OCI-LY3 (cell line): ENCODE data around the gene KIF1B.

ENCODE experiments used
- H2AFZ ChIP-seq: fragments of 200-600, 300-600 bp; shearing (Covaris generic); 2 replicates; pipeline ENCODE4 v1.6.0; 2014; ENCODE audit warnings: antibody characterized with exemption, low read depth, low read length
- H3K27ac ChIP-seq: fragments of 200-600, 300-600 bp; sonication (generic); 2 replicates; pipeline ENCODE4 v1.5.1; 2014; ENCODE audit warnings: mild to moderate bottlenecking, low read length, moderate library complexity, mixed read lengths
- H3K27me3 ChIP-seq: fragments of 200-600, 300-600 bp; sonication (generic); 2 replicates; pipeline ENCODE4 v1.6.1; 2014; ENCODE audit warnings: low read depth, low read length, mixed read lengths
- H3K36me3 ChIP-seq: fragments of 200-600, 300-600 bp; sonication (generic); replicated peaks from 2 replicates; pipeline ENCODE3; 2014; ENCODE audit warnings: low read depth, low read length, mixed read lengths
- H3K4me1 ChIP-seq: fragments of 300-600, 200-600 bp; sonication (generic); 2 replicates; pipeline ENCODE4 v1.6.1; 2014; ENCODE audit warnings: low read length, mixed read lengths
- H3K4me2 ChIP-seq: fragments of 200-600, 300-600 bp; sonication (generic); 2 replicates; pipeline ENCODE4 v1.6.1; 2014; ENCODE audit warnings: low read length, mixed read lengths
- H3K4me3 ChIP-seq: fragments of 300-600, 200-600 bp; sonication (generic); 2 replicates; pipeline ENCODE4 v1.5.1; 2014; ENCODE audit warnings: antibody characterized with exemption, mild to moderate bottlenecking, low read length, moderate library complexity
- H3K79me2 ChIP-seq: fragments of 300-600, 200-600 bp; shearing (Covaris generic); 2 replicates; pipeline ENCODE4 v1.6.1; 2014; ENCODE audit warnings: mild to moderate bottlenecking, low read length, mixed read lengths
- H3K9ac ChIP-seq: fragments of 300-600, 200-600 bp; shearing (Covaris generic); 2 replicates; pipeline ENCODE4 v1.6.0; 2014; ENCODE audit warnings: mild to moderate bottlenecking, low read length, moderate library complexity
- H3K9me3 ChIP-seq: fragments of 200-600, 300-600 bp; shearing (Covaris generic); 2 replicates; pipeline ENCODE4 v1.6.1; 2014; ENCODE audit warnings: low read length, mixed read lengths; ENCODE audit not compliant: insufficient read depth
- H4K20me1 ChIP-seq: fragments of 200-600, 300-600 bp; sonication (generic); 2 replicates; pipeline ENCODE4 v1.6.1; 2016; ENCODE audit warnings: low read length, mixed read lengths; ENCODE audit not compliant: insufficient read depth
- EZH2phosphoT487 ChIP-seq: fragments of 200-600 bp; shearing (Covaris generic); IDR thresholded peaks from 2 replicates; pipeline ENCODE4 v1.6.1; 2018; ENCODE audit warnings: antibody characterized with exemption, mixed run types, low read depth
- TF ChIP-seq, protein P1 (sequence below): fragments of 200-600, 300-600 bp; sonication (generic); IDR thresholded peaks from 2 replicates; pipeline ENCODE4 v1.5.1; 2014; ENCODE audit warnings: antibody characterized with exemption, low read length, low read depth

KIF1B gene

DNA sequence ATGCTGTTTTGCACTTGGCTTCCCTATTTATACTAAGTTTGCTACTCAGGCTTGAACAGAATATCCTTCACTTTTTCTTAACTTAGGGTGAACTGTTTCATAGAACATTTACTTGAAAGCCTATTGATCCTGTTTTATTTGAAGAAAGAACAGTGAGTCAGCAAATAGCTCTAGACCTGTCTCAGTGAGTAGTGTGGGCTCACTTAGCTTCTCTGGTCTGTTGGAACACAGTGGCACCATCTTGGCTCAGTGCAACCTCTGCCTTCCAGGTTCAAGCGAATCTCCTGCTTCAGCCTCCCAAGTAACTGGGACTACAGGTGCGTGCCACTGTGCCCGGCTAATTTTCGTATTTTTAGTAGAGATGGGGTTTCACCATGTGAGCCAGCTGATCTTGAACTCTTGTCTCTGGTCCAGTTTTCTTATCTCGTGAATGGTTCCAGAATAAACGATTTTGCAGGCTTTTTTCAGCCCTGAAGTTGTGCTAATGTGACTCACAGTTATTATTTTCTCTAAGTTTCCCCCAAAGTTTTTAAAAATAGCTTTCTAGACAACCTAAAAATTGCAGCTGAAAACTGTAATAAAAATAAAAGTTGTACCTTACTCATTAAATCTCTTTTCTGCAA, 76.8 kb downstream of the KIF1B start:
- no peaks in the 10 kb centered on the region for H3K36me3 ChIP-seq
- H3K27me3 ChIP-seq = no peaks in the 10 kb centered on the region
- TF ChIP-seq, protein P1, sequence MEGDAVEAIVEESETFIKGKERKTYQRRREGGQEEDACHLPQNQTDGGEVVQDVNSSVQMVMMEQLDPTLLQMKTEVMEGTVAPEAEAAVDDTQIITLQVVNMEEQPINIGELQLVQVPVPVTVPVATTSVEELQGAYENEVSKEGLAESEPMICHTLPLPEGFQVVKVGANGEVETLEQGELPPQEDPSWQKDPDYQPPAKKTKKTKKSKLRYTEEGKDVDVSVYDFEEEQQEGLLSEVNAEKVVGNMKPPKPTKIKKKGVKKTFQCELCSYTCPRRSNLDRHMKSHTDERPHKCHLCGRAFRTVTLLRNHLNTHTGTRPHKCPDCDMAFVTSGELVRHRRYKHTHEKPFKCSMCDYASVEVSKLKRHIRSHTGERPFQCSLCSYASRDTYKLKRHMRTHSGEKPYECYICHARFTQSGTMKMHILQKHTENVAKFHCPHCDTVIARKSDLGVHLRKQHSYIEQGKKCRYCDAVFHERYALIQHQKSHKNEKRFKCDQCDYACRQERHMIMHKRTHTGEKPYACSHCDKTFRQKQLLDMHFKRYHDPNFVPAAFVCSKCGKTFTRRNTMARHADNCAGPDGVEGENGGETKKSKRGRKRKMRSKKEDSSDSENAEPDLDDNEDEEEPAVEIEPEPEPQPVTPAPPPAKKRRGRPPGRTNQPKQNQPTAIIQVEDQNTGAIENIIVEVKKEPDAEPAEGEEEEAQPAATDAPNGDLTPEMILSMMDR = no peak
- TF ChIP-seq EZH2phosphoT487 = no peak
- peaks cover 12% of the 10 kb centered on the region for H3K4me1 ChIP-seq
- no peak overlapping the region for H2AFZ ChIP-seq
- no peak overlapping the region for H3K9ac ChIP-seq
- H3K27ac ChIP-seq = no peak overlapping the region
- H3K4me2 ChIP-seq = no peak overlapping the region
- no peaks in the 10 kb centered on the region for H4K20me1 ChIP-seq
- no peaks in the 10 kb centered on the region for H3K79me2 ChIP-seq
- no peaks in the 10 kb centered on the region for H3K9me3 ChIP-seq
- no peak overlapping the region for H3K4me3 ChIP-seq

DNA sequence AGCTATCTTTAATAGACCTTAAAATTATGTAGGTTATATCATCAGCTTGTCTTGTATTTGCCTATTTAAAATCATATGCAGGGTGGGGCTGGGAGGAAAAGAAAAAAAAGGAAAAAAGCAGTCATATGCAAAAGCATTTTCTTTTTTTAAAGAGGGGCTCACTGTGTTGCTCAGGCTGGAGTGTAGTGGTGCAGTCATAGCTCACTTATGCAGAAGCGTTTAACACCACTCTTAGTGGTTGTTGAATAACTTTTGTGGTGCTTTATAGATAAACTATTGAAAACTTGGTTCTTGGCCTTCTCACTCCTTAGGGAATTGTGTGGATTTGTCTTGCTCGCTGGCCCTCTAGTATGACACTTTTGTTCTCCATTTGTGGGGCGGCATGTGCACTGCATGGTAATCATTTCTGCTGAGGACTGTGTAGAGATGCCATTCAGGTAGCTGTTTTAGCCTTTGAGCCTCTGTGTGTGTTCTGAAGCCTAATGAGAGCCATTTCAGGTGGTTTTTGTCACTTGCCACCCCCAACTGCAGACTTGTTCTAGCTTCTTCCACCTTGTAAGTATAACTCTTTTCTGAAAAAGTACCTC, 77.8 kb downstream of the KIF1B start:
- Histone ChIP-seq H3K4me3 (no peak overlapping the region), H3K79me2 (no peaks in the 10 kb centered on the region), H3K27me3 (no peaks in the 10 kb centered on the region), H3K4me1 (peaks cover 11% of the 10 kb centered on the region), H2AFZ (no peak overlapping the region), H3K9me3 (no peaks in the 10 kb centered on the region), H3K9ac (no peak overlapping the region), H4K20me1 (no peaks in the 10 kb centered on the region), H3K4me2 (no peak overlapping the region), H3K36me3 (no peaks in the 10 kb centered on the region), H3K27ac (no peak overlapping the region)
- no peak for TF ChIP-seq EZH2phosphoT487
- TF ChIP-seq, protein P1 = no peak

DNA sequence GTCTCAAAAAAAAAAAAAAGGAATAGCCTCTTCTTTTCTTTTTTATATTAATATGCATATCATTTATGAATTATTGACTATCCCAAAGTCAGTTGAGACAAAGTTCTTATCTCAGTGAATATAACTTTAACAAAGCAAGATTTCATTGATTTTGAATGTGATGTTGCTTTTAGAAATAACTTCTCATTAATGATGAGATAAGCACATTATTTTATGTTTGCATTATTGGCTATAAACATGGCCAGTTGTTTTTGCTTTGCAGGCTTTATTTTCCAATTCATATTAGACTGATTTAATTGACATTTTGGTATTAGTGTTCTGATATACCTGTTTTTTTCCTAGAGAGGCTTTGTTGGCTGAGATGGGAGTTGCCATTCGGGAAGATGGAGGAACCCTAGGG, 81.3 kb downstream of the KIF1B start:
- Histone ChIP-seq H3K27me3 (no peaks in the 10 kb centered on the region), H3K4me3 (no peak overlapping the region), H3K9me3 (no peaks in the 10 kb centered on the region), H2AFZ (no peak overlapping the region), H4K20me1 (no peaks in the 10 kb centered on the region), H3K9ac (no peak overlapping the region), H3K27ac (no peak overlapping the region), H3K36me3 (no peaks in the 10 kb centered on the region), H3K4me2 (no peak overlapping the region), H3K4me1 (no peaks in the 10 kb centered on the region), H3K79me2 (no peaks in the 10 kb centered on the region)
- TF ChIP-seq EZH2phosphoT487 = no peak
- TF ChIP-seq, protein P1 = no peak

DNA sequence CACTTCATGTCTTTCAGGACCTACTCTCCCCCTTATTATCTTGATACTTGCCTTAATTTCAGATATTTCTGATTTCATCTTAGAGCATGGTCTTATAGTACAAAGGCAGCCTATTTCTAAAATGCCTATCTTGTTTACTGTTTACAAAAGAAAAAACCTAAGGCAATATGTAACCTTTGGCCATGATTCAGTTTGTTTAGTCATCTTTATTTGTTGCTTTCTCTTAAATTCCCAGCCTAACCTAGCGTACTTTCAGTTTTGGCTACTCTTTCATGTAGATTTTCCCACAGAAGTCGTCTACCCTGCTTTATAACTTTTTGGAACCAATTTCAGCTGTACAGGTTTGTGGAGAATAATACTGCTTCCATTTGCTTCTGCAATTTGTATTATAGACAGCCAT, 81.8 kb downstream of the KIF1B start:
- no peaks in the 10 kb centered on the region for H3K27me3 ChIP-seq
- no peaks in the 10 kb centered on the region for H3K36me3 ChIP-seq
- H3K79me2 ChIP-seq = no peaks in the 10 kb centered on the region
- H3K4me3 ChIP-seq = no peak overlapping the region
- H3K9me3 ChIP-seq = no peaks in the 10 kb centered on the region
- H4K20me1 ChIP-seq = no peaks in the 10 kb centered on the region
- no peaks in the 10 kb centered on the region for H3K4me1 ChIP-seq
- H3K27ac ChIP-seq = no peak overlapping the region
- no peak overlapping the region for H3K9ac ChIP-seq
- no peak overlapping the region for H3K4me2 ChIP-seq
- TF ChIP-seq EZH2phosphoT487 = no peak
- TF ChIP-seq, protein P1 = no peak
- H2AFZ ChIP-seq = no peak overlapping the region
